Measurements from ENCODE around the gene CYP4F8.

The CYP4F8 gene

GRCh38 chr19:15641901-15642491 is 27.0 kb downstream of the CYP4F8 start:
- Histone ChIP-seq H3K9ac (ENCODE audit: low read length) (no peak overlapping the region), H3K27me3 (ENCODE audit: low read depth, low read length) (peaks cover 4% of the 10 kb centered on the region; the same call in 1 of the 2 replicates), H3K4me2 (ENCODE audit: low read length) (no peak overlapping the region), H2AFZ (ENCODE audit: low read depth, low read length) (no peak overlapping the region), H4K20me1 (ENCODE audit: insufficient read depth, low read length) (no peaks in the 10 kb centered on the region), H3K27ac (ENCODE audit: low read length) (no peak overlapping the region), H3K9me3 (ENCODE audit: insufficient read depth, low read length) (no peaks in the 10 kb centered on the region), H3K36me3 (replicated peaks; ENCODE audit: low read depth, low read length) (no peaks in the 10 kb centered on the region), H3K4me3 (ENCODE audit: low read length) (no peak overlapping the region), H3K79me2 (ENCODE audit: low read length) (no peaks in the 10 kb centered on the region), H3K4me1 (ENCODE audit: low read length) (no peaks in the 10 kb centered on the region)
- TF ChIP-seq CTCF (IDR thresholded peaks at IDR 0.05; ENCODE audit: low read depth, low read length) (no peak), EZH2phosphoT487 (IDR thresholded peaks at IDR 0.05; ENCODE audit: low read depth) (no peak)

- Histone ChIP-seq H3K9me3 (ENCODE audit: insufficient read depth, low read length) (no peaks in the 10 kb centered on the region), H3K4me3 (ENCODE audit: low read length) (no peak overlapping the region), H3K4me2 (ENCODE audit: low read length) (no peak overlapping the region), H3K79me2 (ENCODE audit: low read length) (no peaks in the 10 kb centered on the region), H4K20me1 (ENCODE audit: insufficient read depth, low read length) (no peaks in the 10 kb centered on the region), H3K9ac (ENCODE audit: low read length) (no peak overlapping the region), H3K27ac (ENCODE audit: low read length) (no peak overlapping the region), H3K4me1 (ENCODE audit: low read length) (no peaks in the 10 kb centered on the region), H3K36me3 (replicated peaks; ENCODE audit: low read depth, low read length) (no peaks in the 10 kb centered on the region), H2AFZ (ENCODE audit: low read depth, low read length) (no peak overlapping the region), H3K27me3 (ENCODE audit: low read depth, low read length) (peaks cover 7% of the 10 kb centered on the region)
- TF ChIP-seq CTCF (IDR thresholded peaks at IDR 0.05; ENCODE audit: low read depth, low read length) (no peak), EZH2phosphoT487 (IDR thresholded peaks at IDR 0.05; ENCODE audit: low read depth) (no peak)
Measured at GRCh38 chr19:15642807-15643206, 27.8 kb downstream of the CYP4F8 start.

GRCh38 chr19:15643387-15643786 is 28.4 kb downstream of the CYP4F8 start:
- Histone ChIP-seq H3K79me2 (ENCODE audit: low read length) (no peaks in the 10 kb centered on the region), H2AFZ (ENCODE audit: low read depth, low read length) (no peak overlapping the region), H3K4me2 (ENCODE audit: low read length) (no peak overlapping the region), H3K9ac (ENCODE audit: low read length) (no peak overlapping the region), H3K9me3 (ENCODE audit: insufficient read depth, low read length) (no peaks in the 10 kb centered on the region), H3K4me3 (ENCODE audit: low read length) (no peak overlapping the region), H3K27me3 (ENCODE audit: low read depth, low read length) (peaks cover 9% of the 10 kb centered on the region), H4K20me1 (ENCODE audit: insufficient read depth, low read length) (no peaks in the 10 kb centered on the region), H3K36me3 (replicated peaks; ENCODE audit: low read depth, low read length) (no peaks in the 10 kb centered on the region), H3K27ac (ENCODE audit: low read length) (no peak overlapping the region), H3K4me1 (ENCODE audit: low read length) (no peaks in the 10 kb centered on the region)
- TF ChIP-seq CTCF (IDR thresholded peaks at IDR 0.05; ENCODE audit: low read depth, low read length) = no peak
- no peak for TF ChIP-seq EZH2phosphoT487 (IDR thresholded peaks at IDR 0.05; ENCODE audit: low read depth)

GRCh38 chr19:15644066-15644741 is 29.2 kb downstream of the CYP4F8 start:
- TF ChIP-seq EZH2phosphoT487 (IDR thresholded peaks at IDR 0.05; ENCODE audit: low read depth) (no peak), CTCF (IDR thresholded peaks at IDR 0.05; ENCODE audit: low read depth, low read length) (no peak)
- Histone ChIP-seq H2AFZ (ENCODE audit: low read depth, low read length) (no peak overlapping the region), H3K79me2 (ENCODE audit: low read length) (no peaks in the 10 kb centered on the region), H3K9me3 (ENCODE audit: insufficient read depth, low read length) (no peaks in the 10 kb centered on the region), H3K36me3 (replicated peaks; ENCODE audit: low read depth, low read length) (no peaks in the 10 kb centered on the region), H3K9ac (ENCODE audit: low read length) (no peak overlapping the region), H3K27ac (ENCODE audit: low read length) (no peak overlapping the region), H4K20me1 (ENCODE audit: insufficient read depth, low read length) (no peaks in the 10 kb centered on the region), H3K4me3 (ENCODE audit: low read length) (no peak overlapping the region), H3K4me1 (ENCODE audit: low read length) (no peaks in the 10 kb centered on the region), H3K4me2 (ENCODE audit: low read length) (no peak overlapping the region), H3K27me3 (ENCODE audit: low read depth, low read length) (peaks cover 9% of the 10 kb centered on the region)

Data from OCI-LY3 (cell line).